Endodermal cell (in vitro differentiated cells): Measurements from ENCODE around the gene IRF4. TPM values are rescaled to one million over a fixed set of nuclear protein-coding genes. Genes with fewer than 3 reads are reported as not detected.

Experiments
- DNase-seq: peaks from one replicate; pipeline ENCODE4 v3.0.0-alpha.2; 2017
- H3K27ac ChIP-seq: 2 replicates; pipeline ENCODE4 v1.5.1; 2013; ENCODE audit warnings: mild to moderate bottlenecking, low read depth, low read length, moderate library complexity
- H3K27me3 ChIP-seq: 2 replicates; pipeline ENCODE4 v1.6.1; 2013; ENCODE audit warnings: mild to moderate bottlenecking, low read length, moderate library complexity; ENCODE audit not compliant: insufficient read depth, control insufficient read depth, poor library complexity, severe bottlenecking
- H3K36me3 ChIP-seq: 2 replicates; pipeline ENCODE4 v1.7.0; 2013; ENCODE audit warnings: mild to moderate bottlenecking, low read length, moderate library complexity; ENCODE audit not compliant: control insufficient read depth, insufficient read depth
- H3K4me1 ChIP-seq: one replicate; pipeline ENCODE4 v1.7.0; 2013; ENCODE audit warnings: low read length; ENCODE audit not compliant: control insufficient read depth, insufficient read depth
- H3K4me3 ChIP-seq: 2 replicates; pipeline ENCODE4 v1.5.1; 2013; ENCODE audit warnings: mild to moderate bottlenecking, low read length, moderate library complexity
- H3K9ac ChIP-seq: 2 replicates; pipeline ENCODE4 v1.6.1; 2013; ENCODE audit warnings: mild to moderate bottlenecking, low read length, moderate library complexity; ENCODE audit not compliant: poor library complexity, severe bottlenecking; ENCODE audit errors: extremely low read depth
- H3K9me3 ChIP-seq: 2 replicates; pipeline ENCODE4 v1.6.1; 2013; ENCODE audit warnings: mild to moderate bottlenecking, low read length, moderate library complexity; ENCODE audit not compliant: control insufficient read depth
- H3K27ac Mint-ChIP-seq: 2 replicates; pipeline ENCODE4 v1.8.0; 2020; ENCODE audit warnings: mixed read lengths
- H3K27me3 Mint-ChIP-seq: 2 replicates; pipeline ENCODE4 v1.8.0; 2021; ENCODE audit warnings: mild to moderate bottlenecking, mixed read lengths; ENCODE audit not compliant: insufficient read depth
- H3K36me3 Mint-ChIP-seq: 2 replicates; pipeline ENCODE4 v1.8.0; 2020; ENCODE audit warnings: low read depth, mixed read lengths
- H3K4me1 Mint-ChIP-seq: 2 replicates; pipeline ENCODE4 v1.8.0; 2020; ENCODE audit warnings: mixed read lengths
- H3K4me3 Mint-ChIP-seq: 2 replicates; pipeline ENCODE4 v1.8.0; 2020; ENCODE audit warnings: mild to moderate bottlenecking, moderate library complexity, mixed read lengths
- H3K9me3 Mint-ChIP-seq: 2 replicates; pipeline ENCODE4 v1.8.0; 2020; ENCODE audit warnings: mild to moderate bottlenecking, mixed read lengths
- WGBS, 2 experiments: methylation state at CpG; one replicate each; pipeline versions ENCODE4 v1.1.5 to v1.1.7; 2013; ENCODE audit warnings: missing lambda C conversion rate in 2 of 2, mixed read lengths in 1 of 2; ENCODE audit not compliant: insufficient coverage in 1 of 2, insufficient read length in 1 of 2; 5-methylcytosine and 5-hydroxymethylcytosine counted together
- total RNA-seq, 2 donors: library from RNA; stranded (reverse); fragmentation: NEBNext Ultra II Directional in 1 of 2; extraction: Animal tissue kit (Norgen Biotek cat#: 25700) in 1 of 2; gene quantifications; 2 replicates in 1 of 2; 3 replicates in 1 of 2; pipeline ENCODE4 v1.2.1, GENCODE V29; 2021
- TF ChIP-seq, protein P1 (sequence below): fragments of 200-600 bp; sonication (generic); conservative IDR thresholded peaks from 2 replicates; pipeline ENCODE4 v1.5.0; 2021; ENCODE audit warnings: antibody characterized with exemption, mild to moderate bottlenecking

IRF4 gene
- total RNA-seq, 2 donors from 2014 or later, result not detected

- H3K36me3 ChIP-seq, result no peaks in the 10 kb centered on the region
- TF ChIP-seq, protein P1, sequence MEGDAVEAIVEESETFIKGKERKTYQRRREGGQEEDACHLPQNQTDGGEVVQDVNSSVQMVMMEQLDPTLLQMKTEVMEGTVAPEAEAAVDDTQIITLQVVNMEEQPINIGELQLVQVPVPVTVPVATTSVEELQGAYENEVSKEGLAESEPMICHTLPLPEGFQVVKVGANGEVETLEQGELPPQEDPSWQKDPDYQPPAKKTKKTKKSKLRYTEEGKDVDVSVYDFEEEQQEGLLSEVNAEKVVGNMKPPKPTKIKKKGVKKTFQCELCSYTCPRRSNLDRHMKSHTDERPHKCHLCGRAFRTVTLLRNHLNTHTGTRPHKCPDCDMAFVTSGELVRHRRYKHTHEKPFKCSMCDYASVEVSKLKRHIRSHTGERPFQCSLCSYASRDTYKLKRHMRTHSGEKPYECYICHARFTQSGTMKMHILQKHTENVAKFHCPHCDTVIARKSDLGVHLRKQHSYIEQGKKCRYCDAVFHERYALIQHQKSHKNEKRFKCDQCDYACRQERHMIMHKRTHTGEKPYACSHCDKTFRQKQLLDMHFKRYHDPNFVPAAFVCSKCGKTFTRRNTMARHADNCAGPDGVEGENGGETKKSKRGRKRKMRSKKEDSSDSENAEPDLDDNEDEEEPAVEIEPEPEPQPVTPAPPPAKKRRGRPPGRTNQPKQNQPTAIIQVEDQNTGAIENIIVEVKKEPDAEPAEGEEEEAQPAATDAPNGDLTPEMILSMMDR, result no peak
- peak overlapping the region; percentile 64 for H3K4me3 ChIP-seq
- Mint-ChIP-seq H3K27me3 (peaks cover 91% of the 10 kb centered on the region), H3K27ac (no peak overlapping the region), H3K36me3 (no peaks in the 10 kb centered on the region), H3K9me3 (no peaks in the 10 kb centered on the region), H3K4me1 (peaks cover 5% of the 10 kb centered on the region), H3K4me3 (peak overlapping the region; percentile 50)
- WGBS, 2 experiments, result 0 to 2% methylated on average over 33 to 108 of the region's 108 CpGs
- no peak overlapping the region for H3K27ac ChIP-seq
- H3K9ac ChIP-seq, result no peak overlapping the region
- no peaks in the 10 kb centered on the region for H3K9me3 ChIP-seq
- peaks cover 97% of the 10 kb centered on the region for H3K27me3 ChIP-seq
- no peaks in the 10 kb centered on the region for H3K4me1 ChIP-seq
- DNase-seq, result peak; percentile 79
Observed at GRCh38 chr6:392441-393390, 1.2 kb downstream of the IRF4 start.

- no peaks in the 10 kb centered on the region for H3K9me3 Mint-ChIP-seq
- H3K27me3 Mint-ChIP-seq, result peaks cover 88% of the 10 kb centered on the region
Observed at GRCh38 chr6:393391-394221, 2.1 kb downstream of the IRF4 start.

More at GRCh38 chr6:393391-394221, 2.1 kb downstream of the IRF4 start:
- Histone ChIP-seq H3K9ac (no peak overlapping the region), H3K27me3 (peaks cover 93% of the 10 kb centered on the region), H3K4me3 (peak overlapping the region; percentile 58), H3K36me3 (no peaks in the 10 kb centered on the region), H3K27ac (no peak overlapping the region), H3K4me1 (no peaks in the 10 kb centered on the region), H3K9me3 (no peaks in the 10 kb centered on the region)
- peak overlapping the region; percentile 50 for H3K4me3 Mint-ChIP-seq
- DNase-seq, result peak; percentile 73
- no peak overlapping the region for H3K27ac Mint-ChIP-seq
- TF ChIP-seq, protein P1, result no peak
- H3K36me3 Mint-ChIP-seq, result no peaks in the 10 kb centered on the region
- H3K4me1 Mint-ChIP-seq, result peaks cover 5% of the 10 kb centered on the region
- 5 to 6% methylated on average over 40 to 68 of the region's 68 CpGs for WGBS, 2 experiments
